DND-41 (cell line): ENCODE measurements around the gene EPB41L4B.
A peak's percentile ranks its signal among the peaks of the same experiment; 100 is the strongest.
"Not testable (repeated sequence)": the region's sequence is repeated elsewhere in the genome, so short reads cannot be mapped to it uniquely, and the experiment has no call there.

Source experiments
- ATAC-seq: fragments of 200-7000 bp; cut with Tn5 transposase; 3 replicates; pipeline ENCODE4 v1.9.1; 2021; ENCODE audit warnings: low read depth; ENCODE audit not compliant: insufficient read depth
- DNase-seq: peaks from one replicate; pipeline ENCODE4 v3.0.0-alpha.2; 2020
- H2AFZ ChIP-seq: 2 replicates; pipeline ENCODE4 v1.6.0; 2012; ENCODE audit warnings: low read depth, low read length
- H3K27ac ChIP-seq: 2 replicates; pipeline ENCODE4 v1.5.1; 2012; ENCODE audit warnings: low read length, inconsistent platforms
- H3K27me3 ChIP-seq: fragments of 200-600 bp; sonication (generic); 2 replicates; pipeline ENCODE4 v1.6.0; 2012; ENCODE audit warnings: low read length, mild to moderate bottlenecking, inconsistent platforms; ENCODE audit not compliant: insufficient read depth, poor library complexity
- H3K36me3 ChIP-seq: 2 replicates; pipeline ENCODE4 v1.5.1; 2012; ENCODE audit warnings: low read length, inconsistent platforms; ENCODE audit not compliant: insufficient read depth
- H3K4me1 ChIP-seq: 2 replicates; pipeline ENCODE4 v1.5.1; 2012; ENCODE audit warnings: mild to moderate bottlenecking, low read length; ENCODE audit not compliant: insufficient read depth
- H3K4me2 ChIP-seq: 2 replicates; pipeline ENCODE4 v1.6.0; 2012; ENCODE audit warnings: mild to moderate bottlenecking, moderate library complexity, low read length, inconsistent platforms; ENCODE audit not compliant: insufficient read depth
- H3K4me3 ChIP-seq, 2 experiments: fragments of 200-600 bp in 1 of 2; shearing (Covaris generic) in 1 of 2; 2 replicates each; pipeline ENCODE4 v1.5.1; 2012 to 2016; ENCODE audit warnings: inconsistent platforms in 2 of 2, low read length in 2 of 2, mild to moderate bottlenecking in 2 of 2, low read depth in 1 of 2, moderate library complexity in 1 of 2
- H3K79me2 ChIP-seq: 2 replicates; pipeline ENCODE4 v1.6.0; 2012; ENCODE audit warnings: low read length, inconsistent platforms; ENCODE audit not compliant: insufficient read depth
- H3K9ac ChIP-seq: 2 replicates; pipeline ENCODE4 v1.6.0; 2012; ENCODE audit warnings: low read depth, mild to moderate bottlenecking, inconsistent platforms, low read length, moderate library complexity
- H3K9me3 ChIP-seq: 2 replicates; pipeline ENCODE4 v1.5.1; 2012; ENCODE audit warnings: low read length, moderate library complexity, mild to moderate bottlenecking, inconsistent platforms; ENCODE audit not compliant: insufficient read depth, severe bottlenecking
- H4K20me1 ChIP-seq: 2 replicates; pipeline ENCODE4 v1.6.0; 2012; ENCODE audit warnings: low read length; ENCODE audit not compliant: insufficient read depth
- EZH2 ChIP-seq: IDR thresholded peaks from 3 replicates; pipeline ENCODE4 v1.6.1; 2012; ENCODE audit warnings: borderline replicate concordance, low read depth, mild to moderate bottlenecking, moderate library complexity, low read length, inconsistent platforms; ENCODE audit not compliant: severe bottlenecking
- TF ChIP-seq, protein P1 (sequence below): IDR thresholded peaks from 2 replicates; pipeline ENCODE4 v1.5.1; 2012; ENCODE audit warnings: borderline replicate concordance, low read length, moderate library complexity, mild to moderate bottlenecking; ENCODE audit not compliant: poor library complexity, severe bottlenecking; ENCODE audit errors: extremely low read depth

The EPB41L4B gene

DNA sequence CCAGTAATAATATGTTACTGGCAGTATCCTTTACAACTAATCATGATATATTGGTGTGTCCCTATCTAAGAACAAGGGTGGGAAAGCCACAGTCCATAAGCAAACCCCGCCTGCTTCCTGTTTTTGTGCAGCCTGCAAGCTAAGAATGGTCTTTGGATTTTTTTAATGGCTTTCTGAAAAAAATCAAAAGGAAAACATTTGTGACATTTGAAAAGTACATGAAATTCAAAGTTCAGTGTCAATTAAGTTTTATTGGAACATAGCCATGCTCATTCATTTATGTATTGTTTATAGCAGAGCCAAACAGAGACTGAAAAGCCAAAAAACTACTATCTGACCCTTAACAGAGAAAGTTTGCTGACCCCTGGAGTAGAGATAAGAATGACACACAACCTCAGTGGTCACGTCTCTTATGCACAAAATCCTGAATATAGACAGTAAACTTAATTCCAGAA, 188.3 kb downstream of the EPB41L4B start:
- no peaks in the 10 kb centered on the region for H3K36me3 ChIP-seq
- H3K4me2 ChIP-seq: no peak overlapping the region
- no peak for DNase-seq
- no peaks in the 10 kb centered on the region for H3K9me3 ChIP-seq
- H4K20me1 ChIP-seq: no peaks in the 10 kb centered on the region
- H3K4me3 ChIP-seq: no peak overlapping the region
- H3K27me3 ChIP-seq: no peaks in the 10 kb centered on the region
- no peak for ATAC-seq
- no peak overlapping the region for H3K9ac ChIP-seq
- no peak overlapping the region for H3K27ac ChIP-seq
- H3K79me2 ChIP-seq: no peaks in the 10 kb centered on the region
- TF ChIP-seq, protein P1, sequence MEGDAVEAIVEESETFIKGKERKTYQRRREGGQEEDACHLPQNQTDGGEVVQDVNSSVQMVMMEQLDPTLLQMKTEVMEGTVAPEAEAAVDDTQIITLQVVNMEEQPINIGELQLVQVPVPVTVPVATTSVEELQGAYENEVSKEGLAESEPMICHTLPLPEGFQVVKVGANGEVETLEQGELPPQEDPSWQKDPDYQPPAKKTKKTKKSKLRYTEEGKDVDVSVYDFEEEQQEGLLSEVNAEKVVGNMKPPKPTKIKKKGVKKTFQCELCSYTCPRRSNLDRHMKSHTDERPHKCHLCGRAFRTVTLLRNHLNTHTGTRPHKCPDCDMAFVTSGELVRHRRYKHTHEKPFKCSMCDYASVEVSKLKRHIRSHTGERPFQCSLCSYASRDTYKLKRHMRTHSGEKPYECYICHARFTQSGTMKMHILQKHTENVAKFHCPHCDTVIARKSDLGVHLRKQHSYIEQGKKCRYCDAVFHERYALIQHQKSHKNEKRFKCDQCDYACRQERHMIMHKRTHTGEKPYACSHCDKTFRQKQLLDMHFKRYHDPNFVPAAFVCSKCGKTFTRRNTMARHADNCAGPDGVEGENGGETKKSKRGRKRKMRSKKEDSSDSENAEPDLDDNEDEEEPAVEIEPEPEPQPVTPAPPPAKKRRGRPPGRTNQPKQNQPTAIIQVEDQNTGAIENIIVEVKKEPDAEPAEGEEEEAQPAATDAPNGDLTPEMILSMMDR: no peak
- no peak for TF ChIP-seq EZH2
- H3K4me1 ChIP-seq: 0 out of 2 replicates have a peak, but pooled peaks cover 3% of the 10 kb centered on the region
- H2AFZ ChIP-seq: no peak overlapping the region

DNA sequence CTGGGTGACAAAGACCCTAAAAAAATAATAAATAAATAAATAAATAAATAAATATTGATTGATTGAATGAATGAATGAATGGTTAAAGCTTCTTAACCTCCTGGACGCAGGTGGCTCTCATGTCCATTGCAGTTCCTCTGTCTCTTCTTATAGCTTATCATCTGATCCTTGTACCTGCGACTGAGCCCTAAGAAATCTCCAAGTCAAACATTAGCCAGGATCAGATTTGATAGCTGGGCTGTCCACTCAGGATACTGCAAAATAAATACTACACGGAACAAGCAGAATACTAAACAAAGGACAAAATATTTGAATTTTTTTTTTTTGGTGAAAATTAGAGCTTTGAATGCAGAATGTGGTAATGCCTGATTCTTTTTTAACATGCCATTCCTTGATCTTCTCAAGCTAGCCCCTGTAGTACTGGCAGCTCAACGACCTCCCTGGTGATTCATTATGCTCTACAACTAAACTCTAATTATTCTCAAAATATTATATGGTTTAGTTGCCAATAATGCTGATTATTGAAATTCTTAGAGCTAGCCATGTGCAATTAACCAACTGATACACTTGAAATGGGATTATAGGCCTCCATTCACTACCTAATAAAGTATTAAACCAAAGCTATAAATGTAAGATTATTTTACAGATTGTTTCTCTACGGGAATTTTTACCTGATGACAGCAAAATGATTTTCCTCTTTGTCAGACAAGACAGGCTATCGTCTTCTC, 191.2 kb downstream of the EPB41L4B start:
- no peak overlapping the region for H3K4me3 ChIP-seq
- H3K36me3 ChIP-seq: no peaks in the 10 kb centered on the region
- no peak overlapping the region for H2AFZ ChIP-seq
- H3K27me3 ChIP-seq: no peaks in the 10 kb centered on the region
- no peak overlapping the region for H3K9ac ChIP-seq
- no peaks in the 10 kb centered on the region for H3K9me3 ChIP-seq
- no peak overlapping the region for H3K4me2 ChIP-seq
- no peak for ATAC-seq
- H3K79me2 ChIP-seq: no peaks in the 10 kb centered on the region
- no peak overlapping the region for H3K27ac ChIP-seq
- 0 out of 2 replicates have a peak, but pooled peaks cover 3% of the 10 kb centered on the region for H3K4me1 ChIP-seq
- no peak for DNase-seq
- TF ChIP-seq, protein P1: no peak
- no peak for TF ChIP-seq EZH2
- H4K20me1 ChIP-seq: no peaks in the 10 kb centered on the region

DNA sequence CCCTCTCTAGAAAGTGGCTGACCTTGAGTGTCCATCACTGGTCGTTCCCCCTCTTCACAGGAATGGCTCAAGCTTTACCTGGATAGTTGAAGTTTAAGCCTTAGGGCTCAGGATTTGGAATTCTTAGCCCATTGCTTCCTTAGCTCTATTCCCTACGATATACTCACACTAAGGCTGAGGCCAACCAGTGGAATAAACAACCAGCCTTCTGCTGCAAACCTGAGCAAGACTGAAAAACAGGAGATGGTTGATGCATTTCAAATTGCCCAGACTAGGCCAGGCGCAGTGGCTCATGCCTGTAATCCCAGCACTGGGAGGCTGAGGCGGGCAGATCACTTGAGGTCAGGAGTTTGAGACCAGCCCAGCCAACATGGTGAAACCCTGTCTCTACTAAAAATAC, 194.2 kb downstream of the EPB41L4B start:
- DNase-seq, H3K27ac ChIP-seq, ATAC-seq, H3K4me2 ChIP-seq, H3K79me2 ChIP-seq, H3K9me3 ChIP-seq, H2AFZ ChIP-seq, H3K9ac ChIP-seq, H3K36me3 ChIP-seq, H4K20me1 ChIP-seq, H3K27me3 ChIP-seq, H3K4me3 ChIP-seq: not testable (repeated sequence)
- peaks cover 19% of the 10 kb centered on the region for H3K4me1 ChIP-seq

DNA sequence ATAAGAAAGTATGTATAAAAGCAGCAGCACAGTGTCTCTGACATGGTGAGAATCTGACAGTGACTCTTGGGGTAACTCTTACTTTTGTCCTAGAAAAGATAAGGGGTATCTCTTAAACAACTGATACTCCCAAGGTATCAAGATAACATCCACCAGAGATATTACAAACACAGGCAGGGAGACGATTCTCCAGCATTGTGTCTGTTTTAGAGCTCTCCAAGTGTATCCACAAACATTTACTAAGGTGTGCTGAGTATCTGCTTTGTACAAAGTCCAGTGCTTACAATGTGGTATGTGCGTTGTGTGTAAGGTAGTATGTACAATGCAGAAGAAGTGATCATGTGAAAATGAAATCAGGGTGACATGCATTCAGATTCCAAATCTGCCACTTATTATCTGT, 196.7 kb downstream of the EPB41L4B start:
- peak overlapping the region; percentile 9; the same call in 1 of the 2 replicates for H3K4me2 ChIP-seq
- peaks cover 31% of the 10 kb centered on the region for H3K4me1 ChIP-seq
- no peaks in the 10 kb centered on the region; the same call in 1 of the 2 replicates for H3K36me3 ChIP-seq
- no peak overlapping the region for H2AFZ ChIP-seq
- H3K27me3 ChIP-seq: no peaks in the 10 kb centered on the region
- no peak overlapping the region for H3K4me3 ChIP-seq
- H3K27ac ChIP-seq: no peak overlapping the region
- no peak overlapping the region for H3K9ac ChIP-seq
- H3K79me2 ChIP-seq: peaks cover 6% of the 10 kb centered on the region
- TF ChIP-seq, protein P1: no peak
- TF ChIP-seq EZH2: no peak
- H4K20me1 ChIP-seq: peaks cover 3% of the 10 kb centered on the region
- DNase-seq (no peak), ATAC-seq (no peak)
- no peaks in the 10 kb centered on the region for H3K9me3 ChIP-seq
